Kidney (tissue), 14 donors: ENCODE results near the gene DKK1. TPM values are rescaled to one million over a fixed set of nuclear protein-coding genes. Genes with fewer than 3 reads are reported as not detected.

Source experiments
- DNase-seq, 5 donors: peaks; one replicate each; pipeline ENCODE4 v3.0.0-alpha.2; 2013 to 2020
- FAIRE-seq: peaks from 2 replicates; lab custom pipeline; 2012; peaks lifted over from hg19 to GRCh38; lab: Jason Lieb, UNC
- H3K27ac ChIP-seq, 2 donors: one replicate each; pipeline ENCODE4 v1.7.0; 2013; ENCODE audit warnings: low read depth in 2 of 2, low read length in 2 of 2, inconsistent platforms in 1 of 2
- H3K27me3 ChIP-seq: one replicate; pipeline ENCODE4 v1.7.1; 2013; ENCODE audit warnings: low read length, inconsistent platforms; ENCODE audit not compliant: control insufficient read depth, insufficient read depth
- H3K36me3 ChIP-seq, 3 donors: one replicate each; pipeline versions ENCODE4 v1.7.0 to v1.7.1; 2013; ENCODE audit warnings: low read length in 3 of 3, control low read depth in 1 of 3, inconsistent platforms in 1 of 3; ENCODE audit not compliant: insufficient read depth in 3 of 3, control insufficient read depth in 2 of 3
- H3K4me1 ChIP-seq, 3 donors: one replicate each; pipeline versions ENCODE4 v1.7.0 to v1.7.1; 2013; ENCODE audit warnings: low read length in 3 of 3, inconsistent platforms in 1 of 3, low read depth in 1 of 3; ENCODE audit not compliant: control insufficient read depth in 2 of 3, insufficient read depth in 2 of 3
- H3K4me3 ChIP-seq, 3 donors: one replicate each; pipeline versions ENCODE4 v1.7.0 to v1.8.1; 2013; ENCODE audit warnings: low read length in 3 of 3, control low read depth in 1 of 3, inconsistent platforms in 1 of 3
- H3K9ac ChIP-seq, 3 donors: one replicate each; pipeline versions ENCODE4 v1.7.0 to v1.7.1; 2013; ENCODE audit warnings: low read length in 3 of 3, control low read depth in 1 of 3, inconsistent platforms in 1 of 3
- H3K9me3 ChIP-seq, 3 donors: one replicate each; pipeline versions ENCODE4 v1.7.0 to v1.7.1; 2013; ENCODE audit warnings: low read length in 3 of 3, control low read depth in 1 of 3, inconsistent platforms in 1 of 3; ENCODE audit not compliant: control insufficient read depth in 2 of 3, insufficient read depth in 1 of 3
- CTCF ChIP-seq: IDR thresholded peaks from 3 replicates; pipeline ENCODE4 v1.5.1; 2012; ENCODE audit warnings: mild to moderate bottlenecking, moderate library complexity, borderline replicate concordance; ENCODE audit not compliant: insufficient read depth; ENCODE audit errors: extremely low read depth
- intact Hi-C: fragments of 100-400 bp; cut with DNase I; formaldehyde crosslinking; loops from one replicate; pipeline ENCODE4 v1.11.1; 2022
- polyA plus RNA-seq: library from polyadenylated mRNA; stranded (reverse); fragments of 350-450 nt; fragmentation: Illumina TruSeq; extraction: RNeasy Lipid Tissue Mini Kit (QIAGEN cat#74804); gene quantifications from one replicate; pipeline ENCODE4 v1.2.3, GENCODE V29; 2014; ENCODE audit warnings: low read depth, low replicate concordance; ENCODE audit not compliant: insufficient read depth
- total RNA-seq: library from RNA; stranded (reverse); fragmentation: NEBNext Ultra II Directional; extraction: Animal tissue kit (Norgen Biotek cat#: 25700); gene quantifications from one replicate; pipeline ENCODE4 v1.2.1, GENCODE V29; 2021
- donor health status: control.
- donor health status: control.
- donor health status: control.
- donor health status: control.
- donor health status: control.
- donor health status: DM: yes; HTN: yes; CAD: no.
- donor health status: Normal renal cell carcinoma (clear cell type).

The DKK1 gene
- total and polyA plus RNA-seq, 2 donors from 2014 or later, result 1.5 TPM; not detected in 1

- TF ChIP-seq CTCF, result no peak
- intact Hi-C loops, result no loop called here
- Histone ChIP-seq H3K27me3 (no peaks in the 10 kb centered on the region), H3K27ac (no peak overlapping the region), H3K4me1 (no peaks in the 10 kb centered on the region), H3K9me3 (no peaks in the 10 kb centered on the region), H3K4me3 (no peak overlapping the region), H3K36me3 (no peaks in the 10 kb centered on the region), H3K9ac (no peak overlapping the region)
- DNase-seq (no peak), FAIRE-seq (no peak)
Measured at GRCh38 chr10:52266858-52267257, 47.2 kb upstream of the DKK1 start.

GRCh38 chr10:52268790-52269189 lies 45.3 kb upstream of the DKK1 start:
- Histone ChIP-seq H3K27me3 (no peaks in the 10 kb centered on the region), H3K9me3 (no peaks in the 10 kb centered on the region), H3K4me1 (no peaks in the 10 kb centered on the region), H3K27ac (no peak overlapping the region), H3K36me3 (no peaks in the 10 kb centered on the region), H3K4me3 (no peak overlapping the region), H3K9ac (no peak overlapping the region)
- DNase-seq (no peak), FAIRE-seq (no peak)
- no peak for TF ChIP-seq CTCF
- intact Hi-C loops, result no loop called here

GRCh38 chr10:52269233-52269632 lies 44.8 kb upstream of the DKK1 start:
- Histone ChIP-seq H3K4me1 (no peaks in the 10 kb centered on the region), H3K9ac (no peak overlapping the region), H3K27me3 (no peaks in the 10 kb centered on the region), H3K9me3 (no peaks in the 10 kb centered on the region), H3K4me3 (no peak overlapping the region), H3K27ac (no peak overlapping the region), H3K36me3 (no peaks in the 10 kb centered on the region)
- intact Hi-C loops, result no loop called here
- FAIRE-seq (no peak), DNase-seq (no peak)
- TF ChIP-seq CTCF, result no peak

- H3K36me3 ChIP-seq, result no peaks in the 10 kb centered on the region
- no peak overlapping the region for H3K4me3 ChIP-seq
- intact Hi-C loops, result no loop called here
- no peaks in the 10 kb centered on the region for H3K27me3 ChIP-seq
- DNase-seq, result no peak
- FAIRE-seq, result no peak
- no peaks in the 10 kb centered on the region for H3K4me1 ChIP-seq
- no peak overlapping the region for H3K27ac ChIP-seq
- no peak for TF ChIP-seq CTCF
- no peak overlapping the region for H3K9ac ChIP-seq
- no peaks in the 10 kb centered on the region for H3K9me3 ChIP-seq
Measured at GRCh38 chr10:52276163-52276562, 37.9 kb upstream of the DKK1 start.
